Trophoblast cell (in vitro differentiated cells and primary cell): Measurements from ENCODE around the gene CHST11.

Experiments used
- DNase-seq, 2 donors: peaks; one replicate each; pipeline ENCODE4 v3.0.0-alpha.2; 2016
- H2AFZ ChIP-seq: 2 replicates; pipeline ENCODE4 v1.6.1; 2013; ENCODE audit warnings: low read length, moderate library complexity, mild to moderate bottlenecking; ENCODE audit not compliant: insufficient read depth, poor library complexity
- H2AK5ac ChIP-seq: 2 replicates; pipeline ENCODE4 v1.6.1; 2013; ENCODE audit warnings: mild to moderate bottlenecking, low read length
- H2BK120ac ChIP-seq: 2 replicates; pipeline ENCODE4 v1.6.1; 2013; ENCODE audit warnings: low read length, mild to moderate bottlenecking, moderate library complexity; ENCODE audit not compliant: insufficient read depth, poor library complexity
- H2BK12ac ChIP-seq: 2 replicates; pipeline ENCODE4 v1.6.1; 2013; ENCODE audit warnings: mild to moderate bottlenecking, low read length, moderate library complexity
- H2BK5ac ChIP-seq: 2 replicates; pipeline ENCODE4 v1.6.1; 2013; ENCODE audit warnings: low read length, low read depth, moderate library complexity, mild to moderate bottlenecking; ENCODE audit not compliant: poor library complexity
- H3K14ac ChIP-seq: 2 replicates; pipeline ENCODE4 v1.6.1; 2013; ENCODE audit warnings: mild to moderate bottlenecking, low read length
- H3K18ac ChIP-seq: 2 replicates; pipeline ENCODE4 v1.6.1; 2013; ENCODE audit warnings: mild to moderate bottlenecking, low read length
- H3K23ac ChIP-seq: 2 replicates; pipeline ENCODE4 v1.6.1; 2013; ENCODE audit warnings: low read length
- H3K27ac ChIP-seq: 2 replicates; pipeline ENCODE4 v1.5.1; 2013; ENCODE audit warnings: low read depth, mild to moderate bottlenecking, inconsistent platforms, low read length, moderate library complexity
- H3K27me3 ChIP-seq: 2 replicates; pipeline ENCODE4 v1.6.1; 2013; ENCODE audit warnings: inconsistent platforms, mild to moderate bottlenecking, low read length, moderate library complexity; ENCODE audit not compliant: insufficient read depth
- H3K36me3 ChIP-seq, 2 experiments: 1 replicate in 1 of 2; 2 replicates in 1 of 2; pipeline ENCODE4 v1.6.1; 2013; ENCODE audit warnings: low read length in 2 of 2, mild to moderate bottlenecking in 2 of 2, moderate library complexity in 1 of 2; ENCODE audit not compliant: insufficient read depth in 2 of 2, control insufficient read depth in 1 of 2
- H3K4ac ChIP-seq: 2 replicates; pipeline ENCODE4 v1.6.1; 2013; ENCODE audit warnings: low read depth, mild to moderate bottlenecking, low read length, moderate library complexity
- H3K4me1 ChIP-seq, 2 experiments: 1 replicate in 1 of 2; 2 replicates in 1 of 2; pipeline ENCODE4 v1.6.1; 2013; ENCODE audit warnings: low read length in 2 of 2, mild to moderate bottlenecking in 2 of 2, moderate library complexity in 1 of 2; ENCODE audit not compliant: insufficient read depth in 2 of 2, control insufficient read depth in 1 of 2
- H3K4me2 ChIP-seq: 2 replicates; pipeline ENCODE4 v1.6.1; 2013; ENCODE audit warnings: inconsistent platforms, mild to moderate bottlenecking, low read length, moderate library complexity
- H3K4me3 ChIP-seq: 2 replicates; pipeline ENCODE4 v1.5.1; 2013; ENCODE audit warnings: mild to moderate bottlenecking, low read depth, low read length, inconsistent platforms
- H3K79me1 ChIP-seq: one replicate; pipeline ENCODE4 v1.6.1; 2013; ENCODE audit warnings: low read length
- H3K79me2 ChIP-seq: 2 replicates; pipeline ENCODE4 v1.6.1; 2013; ENCODE audit warnings: low read length, mild to moderate bottlenecking; ENCODE audit not compliant: control insufficient read depth, insufficient read depth, poor library complexity
- H3K9ac ChIP-seq: 2 replicates; pipeline ENCODE4 v1.6.1; 2013; ENCODE audit warnings: mild to moderate bottlenecking, low read length
- H3K9me3 ChIP-seq: 2 replicates; pipeline ENCODE4 v1.6.1; 2013; ENCODE audit warnings: low read depth, mild to moderate bottlenecking, control low read depth, inconsistent platforms, low read length; ENCODE audit not compliant: insufficient read depth
- H4K12ac ChIP-seq: 2 replicates; pipeline ENCODE4 v1.6.1; 2013; ENCODE audit warnings: low read depth, mild to moderate bottlenecking, low read length, moderate library complexity
- H4K8ac ChIP-seq: 2 replicates; pipeline ENCODE4 v1.6.1; 2013; ENCODE audit warnings: low read depth, mild to moderate bottlenecking, low read length, moderate library complexity
- H4K91ac ChIP-seq: one replicate; pipeline ENCODE4 v1.6.1; 2013; ENCODE audit warnings: low read depth, mild to moderate bottlenecking, low read length, moderate library complexity
- WGBS: extraction: QIAGEN DNeasy Blood & Tissue Kit; methylation state at CpG from one replicate; pipeline ENCODE4 v1.1.7; 2013; ENCODE audit warnings: missing lambda C conversion rate; ENCODE audit not compliant: insufficient read length, insufficient coverage; ENCODE audit errors: extremely low coverage; 5-methylcytosine and 5-hydroxymethylcytosine counted together

Gene CHST11

DNA sequence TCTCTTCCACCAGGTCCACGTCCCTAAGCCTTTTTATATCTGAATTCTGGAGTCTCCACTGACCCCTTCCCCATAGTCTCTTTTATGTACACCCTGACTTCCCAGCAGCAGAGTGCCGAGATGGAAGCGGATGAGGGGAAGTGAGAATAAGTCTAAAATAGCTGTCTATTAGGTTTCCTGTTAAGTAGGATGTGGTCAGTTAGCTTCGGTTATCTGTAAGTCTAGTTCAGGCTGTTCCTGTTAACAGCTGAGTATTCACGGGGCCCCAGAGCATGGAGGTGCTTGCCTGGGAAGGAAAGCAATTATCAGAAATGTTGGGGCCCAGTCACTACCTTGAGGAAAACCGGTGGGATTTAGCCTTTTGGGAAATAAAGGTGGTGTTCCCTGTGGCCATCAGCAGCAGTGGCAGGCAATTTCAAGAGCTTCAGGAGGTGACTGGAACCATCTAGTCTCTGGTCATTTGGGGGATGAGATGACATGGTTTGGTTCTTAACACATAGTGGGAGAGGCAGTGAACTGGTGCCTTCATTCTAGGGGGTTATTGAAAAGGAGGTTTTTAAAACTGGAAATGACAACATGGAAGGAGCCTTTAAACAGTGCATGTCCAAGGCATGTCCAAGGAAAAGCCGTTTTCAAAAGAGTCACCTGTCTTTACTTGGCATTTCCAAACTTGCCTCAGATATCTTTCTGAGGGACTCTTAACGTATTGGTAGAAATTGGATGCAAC lies 21.8 kb downstream of the CHST11 start:
- Histone ChIP-seq H3K79me2 (peaks cover 2% of the 10 kb centered on the region), H3K9me3 (no peaks in the 10 kb centered on the region), H2AFZ (no peak overlapping the region), H3K79me1 (no peaks in the 10 kb centered on the region), H3K27ac (no peak overlapping the region), H3K4me3 (no peak overlapping the region), H3K14ac (no peak overlapping the region), H3K36me3 (peaks cover 0 to 5% of the 10 kb centered on the region in 2 experiments), H2BK12ac (no peak overlapping the region), H4K12ac (no peak overlapping the region), H3K9ac (no peak overlapping the region), H3K23ac (no peak overlapping the region), H2BK120ac (no peak overlapping the region), H2BK5ac (no peak overlapping the region), H3K27me3 (no peaks in the 10 kb centered on the region), H3K18ac (no peak overlapping the region), H3K4me2 (no peak overlapping the region), H3K4ac (no peak overlapping the region), H4K91ac (no peak overlapping the region), H3K4me1 (no peaks in the 10 kb centered on the region), H2AK5ac (no peak overlapping the region), H4K8ac (no peak overlapping the region)
- no CpG with 5 or more reads among the region's 8 CpGs for WGBS
- DNase-seq: no peak

DNA sequence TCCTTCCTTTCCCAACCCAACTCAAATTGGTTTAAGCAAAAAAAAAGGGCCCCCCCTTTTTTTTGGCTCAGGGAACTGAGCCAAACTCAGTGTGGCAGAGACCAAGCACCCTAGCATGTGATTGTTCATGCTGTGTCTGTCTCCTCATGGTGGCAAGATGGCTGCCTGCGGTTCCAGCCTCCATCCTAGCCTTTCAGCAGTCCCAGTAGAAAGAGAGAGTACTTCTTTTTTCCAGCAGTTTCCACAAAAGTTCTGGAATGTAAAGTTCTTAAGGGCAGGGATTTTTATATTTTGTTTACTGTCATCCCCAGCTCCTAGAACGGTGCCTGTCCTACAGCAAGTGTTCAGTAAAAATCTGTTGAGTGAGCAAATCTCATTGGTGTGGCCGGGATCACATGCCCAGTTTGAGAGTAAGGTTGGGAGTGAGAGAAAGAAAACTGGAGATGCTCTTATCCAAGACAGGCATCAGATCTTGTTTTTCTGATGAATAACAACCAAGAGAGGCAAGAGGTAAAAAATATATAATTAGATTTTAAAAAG lies 22.4 kb downstream of the CHST11 start:
- Histone ChIP-seq H4K12ac (no peak overlapping the region), H2AFZ (no peak overlapping the region), H3K79me1 (no peaks in the 10 kb centered on the region), H3K4me3 (no peak overlapping the region), H3K14ac (no peak overlapping the region), H2BK12ac (no peak overlapping the region), H3K36me3 (peaks cover 0 to 5% of the 10 kb centered on the region in 2 experiments), H3K79me2 (peaks cover 2% of the 10 kb centered on the region), H3K18ac (no peak overlapping the region), H4K8ac (no peak overlapping the region), H2BK5ac (no peak overlapping the region), H3K27me3 (no peaks in the 10 kb centered on the region), H4K91ac (no peak overlapping the region), H3K27ac (no peak overlapping the region), H3K4me2 (no peak overlapping the region), H3K4ac (no peak overlapping the region), H2AK5ac (no peak overlapping the region), H2BK120ac (no peak overlapping the region), H3K9me3 (no peaks in the 10 kb centered on the region), H3K23ac (no peak overlapping the region), H3K4me1 (no peaks in the 10 kb centered on the region), H3K9ac (no peak overlapping the region)
- no peak for DNase-seq
- no CpG with 5 or more reads among the region's 3 CpGs for WGBS

DNA sequence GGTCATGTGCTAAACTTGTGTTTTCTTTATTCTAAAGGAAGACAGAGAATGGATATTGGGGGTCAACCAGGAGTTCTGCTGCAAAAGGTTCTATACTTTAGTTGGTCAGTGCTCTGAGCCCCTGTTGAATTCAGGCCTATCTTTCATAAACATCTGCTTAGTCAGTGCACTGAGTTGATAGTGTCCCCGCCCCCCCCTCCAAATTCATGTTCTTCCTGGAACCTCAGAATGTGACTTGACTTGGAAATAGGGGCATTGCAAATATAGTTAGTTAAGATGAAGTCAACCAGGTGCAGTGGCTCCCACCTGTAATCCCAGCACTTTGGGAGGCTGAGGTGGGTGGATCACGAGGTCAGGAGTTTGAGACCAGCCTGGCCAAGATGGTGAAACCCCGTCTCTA lies 23.3 kb downstream of the CHST11 start:
- no CpG with 5 or more reads among the region's 3 CpGs for WGBS
- Histone ChIP-seq H2AFZ (no peak overlapping the region), H3K9ac (no peak overlapping the region), H3K36me3 (peaks cover 0 to 5% of the 10 kb centered on the region in 2 experiments), H3K4ac (no peak overlapping the region), H3K18ac (no peak overlapping the region), H3K79me2 (peaks cover 2% of the 10 kb centered on the region), H2BK5ac (no peak overlapping the region), H3K4me2 (no peak overlapping the region), H4K12ac (no peak overlapping the region), H2AK5ac (no peak overlapping the region), H2BK12ac (no peak overlapping the region), H3K79me1 (no peaks in the 10 kb centered on the region), H3K27me3 (no peaks in the 10 kb centered on the region), H3K4me1 (no peaks in the 10 kb centered on the region), H3K27ac (no peak overlapping the region), H3K9me3 (no peaks in the 10 kb centered on the region), H3K14ac (no peak overlapping the region), H2BK120ac (no peak overlapping the region), H4K91ac (no peak overlapping the region), H3K4me3 (no peak overlapping the region), H4K8ac (no peak overlapping the region), H3K23ac (no peak overlapping the region)
- no peak for DNase-seq

GRCh38 chr12:104480826-104481440 lies 24.2 kb downstream of the CHST11 start:
- DNase-seq: peak; percentile 22 to 44
- H3K27ac ChIP-seq: no peak overlapping the region
- H3K27me3 ChIP-seq: no peaks in the 10 kb centered on the region
- no peak overlapping the region for H4K12ac ChIP-seq
- H3K18ac ChIP-seq: no peak overlapping the region
- H4K8ac ChIP-seq: no peak overlapping the region
- H3K14ac ChIP-seq: no peak overlapping the region
- no peak overlapping the region for H3K23ac ChIP-seq
- H3K9ac ChIP-seq: no peak overlapping the region
- peaks cover 2% of the 10 kb centered on the region for H3K79me2 ChIP-seq
- no peak overlapping the region for H3K4me3 ChIP-seq
- no peak overlapping the region for H2AK5ac ChIP-seq
- no peaks in the 10 kb centered on the region for H3K4me1 ChIP-seq
- no peak overlapping the region for H2BK5ac ChIP-seq
- H2BK120ac ChIP-seq: no peak overlapping the region
- H4K91ac ChIP-seq: no peak overlapping the region
- no peak overlapping the region for H3K4me2 ChIP-seq
- H3K9me3 ChIP-seq: no peaks in the 10 kb centered on the region
- H2BK12ac ChIP-seq: no peak overlapping the region
- H2AFZ ChIP-seq: no peak overlapping the region
- no peak overlapping the region for H3K4ac ChIP-seq
- no peaks in the 10 kb centered on the region for H3K79me1 ChIP-seq
- H3K36me3 ChIP-seq: peaks cover 0 to 8% of the 10 kb centered on the region in 2 experiments
- WGBS: no CpG with 5 or more reads among the region's 11 CpGs
